ENCODE data around the gene PCSK2. TPM values are rescaled to one million over a fixed set of nuclear protein-coding genes. Genes with fewer than 3 reads are reported as not detected.

The PCSK2 gene
- total RNA-seq, 1 experiment from 2014 or later = not detected

DNA sequence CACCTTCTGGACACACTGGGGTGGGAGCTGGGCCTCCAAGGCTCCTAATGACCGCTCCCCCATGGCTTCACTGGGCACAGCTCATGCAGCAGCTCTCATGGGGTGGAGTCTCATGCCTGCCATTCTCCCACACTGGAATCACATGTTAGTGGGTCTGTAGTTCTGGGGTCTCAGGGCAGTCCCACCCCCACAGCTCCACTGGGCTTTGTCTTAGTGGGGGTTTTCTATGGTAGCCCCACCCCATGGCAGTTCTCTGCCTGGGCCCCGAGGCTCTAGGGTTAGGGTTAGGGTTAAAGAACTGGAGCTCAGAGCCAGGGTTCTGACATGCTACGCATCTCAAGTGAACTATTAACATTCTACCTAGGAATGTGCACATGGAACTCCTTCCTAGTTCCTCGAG lies 139.0 kb downstream of the PCSK2 start:
- ChIA-PET CTCF (no interaction called here), POLR2A (no interaction called here)
- Histone ChIP-seq H3K4me1 (no peaks in the 10 kb centered on the region), H3K9me3 (no peaks in the 10 kb centered on the region), H3K36me3 (ENCODE audit: control insufficient read depth, insufficient read depth, low read length) (no peaks in the 10 kb centered on the region), H3K27me3 (replicated peaks; ENCODE audit: control insufficient read depth, insufficient read depth, low read length) (no peaks in the 10 kb centered on the region), H3K4me3 (ENCODE audit: low read depth, low read length) (no peak overlapping the region)
- TF ChIP-seq CTCF (IDR thresholded peaks at IDR 0.05; ENCODE audit: insufficient read depth in 1 of 2, low read depth in 1 of 2, low read length in 1 of 2, severe bottlenecking in 1 of 2, unreplicated experiment in 1 of 2) = no peak
- no peak overlapping the region for H3K4me3 Mint-ChIP-seq (ENCODE audit: unreplicated experiment)
- H3K36me3 Mint-ChIP-seq (ENCODE audit: insufficient read depth, unreplicated experiment) = no peaks in the 10 kb centered on the region
- H3K27ac Mint-ChIP-seq (ENCODE audit: unreplicated experiment) = no peak overlapping the region
- DNase-seq = no peak
- peaks cover 22% of the 10 kb centered on the region for H3K27me3 Mint-ChIP-seq (ENCODE audit: insufficient read depth, unreplicated experiment)
- H3K9me3 Mint-ChIP-seq (ENCODE audit: unreplicated experiment) = no peaks in the 10 kb centered on the region
- no TSS peak for BruUV-seq (replicated peaks)
- H3K4me1 Mint-ChIP-seq (ENCODE audit: low read depth, unreplicated experiment) = no peaks in the 10 kb centered on the region
- intact Hi-C loops (cut with micrococcal nuclease; ENCODE audit: unreplicated experiment) = no loop called here

GRCh38 chr20:17369506-17369905 lies 142.7 kb downstream of the PCSK2 start:
- no peak overlapping the region for H3K27ac Mint-ChIP-seq (ENCODE audit: unreplicated experiment)
- peaks cover 26% of the 10 kb centered on the region for H3K27me3 Mint-ChIP-seq (ENCODE audit: insufficient read depth, unreplicated experiment)
- H3K27me3 ChIP-seq (replicated peaks; ENCODE audit: control insufficient read depth, insufficient read depth, low read length) = no peaks in the 10 kb centered on the region
- H3K36me3 Mint-ChIP-seq (ENCODE audit: insufficient read depth, unreplicated experiment) = no peaks in the 10 kb centered on the region
- no peaks in the 10 kb centered on the region for H3K4me1 ChIP-seq
- CTCF ChIA-PET = no interaction called here
- no peaks in the 10 kb centered on the region for H3K9me3 Mint-ChIP-seq (ENCODE audit: unreplicated experiment)
- no peak for TF ChIP-seq CTCF (IDR thresholded peaks at IDR 0.05; ENCODE audit: insufficient read depth in 1 of 2, low read depth in 1 of 2, low read length in 1 of 2, severe bottlenecking in 1 of 2, unreplicated experiment in 1 of 2)
- POLR2A ChIA-PET = no interaction called here
- no peaks in the 10 kb centered on the region for H3K36me3 ChIP-seq (ENCODE audit: control insufficient read depth, insufficient read depth, low read length)
- no peak overlapping the region for H3K4me3 Mint-ChIP-seq (ENCODE audit: unreplicated experiment)
- DNase-seq = no peak
- BruUV-seq (replicated peaks) = no TSS peak
- H3K4me1 Mint-ChIP-seq (ENCODE audit: low read depth, unreplicated experiment) = no peaks in the 10 kb centered on the region
- no peak overlapping the region for H3K4me3 ChIP-seq (ENCODE audit: low read depth, low read length)
- intact Hi-C loops (cut with micrococcal nuclease; ENCODE audit: unreplicated experiment) = no loop called here
- H3K9me3 ChIP-seq = no peaks in the 10 kb centered on the region

DNA sequence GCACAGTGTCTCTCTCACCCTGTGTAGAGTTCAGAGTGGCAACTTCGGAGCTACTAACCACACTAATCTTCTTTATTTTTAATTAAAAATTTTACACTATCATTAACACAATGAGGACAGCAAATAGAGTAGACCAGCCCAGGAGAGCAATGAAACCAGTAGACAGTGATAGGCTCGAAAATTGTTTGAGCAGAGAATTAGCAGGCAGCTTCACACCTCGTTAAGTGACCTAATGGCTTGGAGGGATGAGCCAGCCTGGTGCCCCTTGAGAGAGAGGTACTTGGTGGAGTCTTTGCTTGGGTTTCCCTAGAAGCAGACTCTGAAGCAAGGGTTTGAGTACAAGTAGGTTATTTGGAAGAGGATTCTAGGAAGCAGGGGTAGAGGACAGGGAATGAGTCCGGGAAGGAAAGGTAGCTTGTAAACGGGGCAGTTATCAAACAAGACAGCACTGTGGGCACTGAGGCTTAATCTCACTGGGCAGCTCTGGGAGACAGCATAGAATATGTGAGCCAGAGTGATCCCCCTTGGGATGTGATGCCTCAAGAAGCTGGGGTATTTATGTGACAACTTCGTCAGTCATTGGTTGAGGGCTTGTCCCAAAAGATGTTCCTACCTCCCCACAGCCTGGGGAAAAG lies 146.1 kb downstream of the PCSK2 start:
- BruUV-seq (replicated peaks) = no TSS peak
- no peaks in the 10 kb centered on the region for H3K36me3 ChIP-seq (ENCODE audit: control insufficient read depth, insufficient read depth, low read length)
- H3K27me3 ChIP-seq (replicated peaks; ENCODE audit: control insufficient read depth, insufficient read depth, low read length) = no peaks in the 10 kb centered on the region
- TF ChIP-seq CTCF (IDR thresholded peaks at IDR 0.05; ENCODE audit: insufficient read depth in 1 of 2, low read depth in 1 of 2, low read length in 1 of 2, severe bottlenecking in 1 of 2, unreplicated experiment in 1 of 2) = no peak
- peaks cover 18% of the 10 kb centered on the region for H3K27me3 Mint-ChIP-seq (ENCODE audit: insufficient read depth, unreplicated experiment)
- no peaks in the 10 kb centered on the region for H3K4me1 Mint-ChIP-seq (ENCODE audit: low read depth, unreplicated experiment)
- no peaks in the 10 kb centered on the region for H3K9me3 ChIP-seq
- CTCF ChIA-PET = no interaction called here
- no peaks in the 10 kb centered on the region for H3K4me1 ChIP-seq
- no peaks in the 10 kb centered on the region for H3K9me3 Mint-ChIP-seq (ENCODE audit: unreplicated experiment)
- no peak overlapping the region for H3K4me3 Mint-ChIP-seq (ENCODE audit: unreplicated experiment)
- intact Hi-C loops (cut with micrococcal nuclease; ENCODE audit: unreplicated experiment) = no loop called here
- no peak overlapping the region for H3K27ac Mint-ChIP-seq (ENCODE audit: unreplicated experiment)
- POLR2A ChIA-PET = no interaction called here
- no peaks in the 10 kb centered on the region for H3K36me3 Mint-ChIP-seq (ENCODE audit: insufficient read depth, unreplicated experiment)
- H3K4me3 ChIP-seq (ENCODE audit: low read depth, low read length) = no peak overlapping the region
- DNase-seq = no peak
